OCI-LY3 (cell line): ENCODE data around the gene ME1.

Experiments used
- CTCF ChIP-seq: fragments of 200-600, 300-600 bp; sonication (generic); IDR thresholded peaks from 2 replicates; pipeline ENCODE4 v1.5.1; 2014; ENCODE audit warnings: antibody characterized with exemption, low read length, low read depth
- EZH2phosphoT487 ChIP-seq: fragments of 200-600 bp; shearing (Covaris generic); IDR thresholded peaks from 2 replicates; pipeline ENCODE4 v1.6.1; 2018; ENCODE audit warnings: antibody characterized with exemption, mixed run types, low read depth

DNA sequence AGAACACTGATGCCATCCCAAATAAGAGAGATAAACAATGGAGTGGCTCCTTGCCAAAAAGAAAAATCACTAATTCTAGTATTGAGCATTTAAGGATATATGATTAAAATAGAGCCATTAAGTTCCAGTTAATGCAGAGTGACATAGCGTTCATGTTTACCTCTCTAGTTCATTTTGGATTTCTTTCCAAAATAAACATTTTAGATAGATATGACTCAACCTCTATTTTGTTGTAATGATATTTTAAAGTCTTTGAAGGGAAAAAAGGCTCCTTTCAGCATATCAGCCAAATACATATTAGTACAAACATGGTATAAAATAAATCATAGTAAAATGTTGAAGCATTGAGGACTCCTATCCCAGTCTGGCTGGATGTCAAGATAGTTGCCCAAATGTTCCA, 204.3 kb downstream of the ME1 start:
- TF ChIP-seq CTCF, result no peak
- no peak for TF ChIP-seq EZH2phosphoT487
